HG02678 (cell line): ENCODE data around the gene ZNF254.
"Not testable (repeated sequence)": the region's sequence is repeated elsewhere in the genome, so short reads cannot be mapped to it uniquely, and the experiment has no call there.

Experiments used
- ATAC-seq: cut with Tn5 transposase; IDR thresholded peaks from one replicate; pipeline ENCODE4 v1.9.1; 2021; ENCODE audit warnings: mild to moderate bottlenecking, moderate library complexity; ENCODE audit not compliant: unreplicated experiment

The ZNF254 gene

GRCh38 chr19:24071078-24071477 is 15.9 kb upstream of the ZNF254 start:
- no peak for ATAC-seq

- ATAC-seq = no peak
These were observed 14.3 kb upstream of the ZNF254 start for GRCh38 chr19:24072720-24073119.

- no peak for ATAC-seq
These were observed 13.2 kb upstream of the ZNF254 start for GRCh38 chr19:24073807-24074206.

- no peak for ATAC-seq
These were observed 12.1 kb upstream of the ZNF254 start for GRCh38 chr19:24074720-24075454.

- ATAC-seq = not testable (repeated sequence)
These were observed 11.5 kb upstream of the ZNF254 start for GRCh38 chr19:24075530-24075929.

- ATAC-seq = no peak
These were observed 8.3 kb upstream of the ZNF254 start for GRCh38 chr19:24078680-24079079.

GRCh38 chr19:24081056-24081455 is 5.9 kb upstream of the ZNF254 start:
- no peak for ATAC-seq

GRCh38 chr19:24098359-24098758 is 11.4 kb downstream of the ZNF254 start:
- ATAC-seq = no peak

- ATAC-seq = no peak
These were observed 12.8 kb downstream of the ZNF254 start for GRCh38 chr19:24099829-24100228.

- ATAC-seq = not testable (repeated sequence)
These were observed 13.6 kb downstream of the ZNF254 start for GRCh38 chr19:24100597-24100996.

GRCh38 chr19:24101459-24102115 is 14.6 kb downstream of the ZNF254 start:
- no peak for ATAC-seq

- no peak for ATAC-seq
These were observed 40.6 kb downstream of the ZNF254 start for GRCh38 chr19:24127601-24128000.

GRCh38 chr19:24140099-24140498 is 53.1 kb downstream of the ZNF254 start:
- no peak for ATAC-seq

- no peak for ATAC-seq
These were observed 53.6 kb downstream of the ZNF254 start for GRCh38 chr19:24140591-24140990.

- no peak for ATAC-seq
These were observed 54.6 kb downstream of the ZNF254 start for GRCh38 chr19:24141612-24142011.

GRCh38 chr19:24142771-24143170 is 55.8 kb downstream of the ZNF254 start:
- no peak for ATAC-seq

GRCh38 chr19:24159707-24160106 is 72.7 kb downstream of the ZNF254 start:
- ATAC-seq = no peak

GRCh38 chr19:24166055-24166454 is 79.1 kb downstream of the ZNF254 start:
- no peak for ATAC-seq

GRCh38 chr19:24173882-24174281 is 86.9 kb downstream of the ZNF254 start:
- ATAC-seq = no peak

- no peak for ATAC-seq
These were observed 90.7 kb downstream of the ZNF254 start for GRCh38 chr19:24177686-24178085.

- no peak for ATAC-seq
These were observed 91.2 kb downstream of the ZNF254 start for GRCh38 chr19:24178207-24178606.
